Panc1 (cell line): Measurements from ENCODE around the gene RIPK3. TPM values are rescaled to one million over a fixed set of nuclear protein-coding genes. Genes with fewer than 3 reads are reported as not detected.
"Not testable (repeated sequence)": the region's sequence is repeated elsewhere in the genome, so short reads cannot be mapped to it uniquely, and the experiment has no call there.

Source experiments
- ATAC-seq: fragments of 200-7000 bp; cut with Tn5 transposase; 2 replicates; pipeline ENCODE4 v1.9.1; 2020; ENCODE audit warnings: mild to moderate bottlenecking, moderate library complexity
- BruUV-seq: library from RNA; stranded (reverse); fragments of 400-500 nt; replicated peaks from 2 replicates; lab custom pipeline; 2021; lab: Mats Ljungman, UMichigan
- CTCF ChIA-PET: fragments of 300-600 bp; sonication (Branson Sonifier 250); formaldehyde crosslinking; loops from one replicate; lab custom pipeline; 2022; ENCODE audit warnings: antibody characterized with exemption; lab: Charles Lee
- POLR2A ChIA-PET: fragments of 300-600 bp; sonication (Branson Sonifier 250); formaldehyde crosslinking; loops from one replicate; lab custom pipeline; 2022; ENCODE audit warnings: antibody characterized with exemption; lab: Charles Lee
- DNase-seq: peaks from one replicate; pipeline ENCODE4 v3.0.0-alpha.2; 2010; ENCODE audit warnings: low read depth, low spot score
- H3K27ac ChIP-seq: 2 replicates; pipeline ENCODE4 v1.5.1; 2011; ENCODE audit warnings: mild to moderate bottlenecking, low read length, inconsistent platforms
- H3K27me3 ChIP-seq: fragments of 200-500 bp; sonication (Bioruptor generic); 2 replicates; pipeline ENCODE4 v1.6.0; 2014; ENCODE audit warnings: low read length, inconsistent platforms; ENCODE audit not compliant: control insufficient read depth, insufficient read depth
- H3K36me3 ChIP-seq: fragments of 200-500 bp; sonication (Bioruptor generic); 2 replicates; pipeline ENCODE4 v1.5.1; 2014; ENCODE audit warnings: inconsistent platforms, mild to moderate bottlenecking, low read length, moderate library complexity; ENCODE audit not compliant: control insufficient read depth, insufficient read depth
- H3K4me1 ChIP-seq: 2 replicates; pipeline ENCODE4 v1.5.1; 2011; ENCODE audit warnings: inconsistent platforms, mild to moderate bottlenecking, low read length, moderate library complexity; ENCODE audit not compliant: control insufficient read depth, insufficient read depth
- H3K4me3 ChIP-seq, 2 experiments: 2 replicates each; pipeline ENCODE4 v1.5.1; 2011 to 2012; ENCODE audit warnings: low read depth in 2 of 2, low read length in 2 of 2, mild to moderate bottlenecking in 2 of 2, inconsistent platforms in 1 of 2, moderate library complexity in 1 of 2
- H3K9me3 ChIP-seq: fragments of 200-500 bp; sonication (Bioruptor generic); 2 replicates; pipeline ENCODE4 v1.5.1; 2014; ENCODE audit warnings: low read depth, mild to moderate bottlenecking, inconsistent platforms, low read length, moderate library complexity; ENCODE audit not compliant: control insufficient read depth, insufficient read depth
- POLR2AphosphoS5 ChIP-seq: IDR thresholded peaks from 2 replicates; pipeline ENCODE4 v1.6.1; 2012; ENCODE audit warnings: mild to moderate bottlenecking, low read depth, low read length, moderate library complexity
- SIN3A ChIP-seq: IDR thresholded peaks from 2 replicates; pipeline ENCODE4 v1.6.1; 2012; ENCODE audit warnings: low read depth, mild to moderate bottlenecking, low read length, moderate library complexity, borderline replicate concordance; ENCODE audit not compliant: insufficient read depth
- TCF7L2 ChIP-seq: IDR thresholded peaks from 2 replicates; pipeline ENCODE4 v1.6.1; 2011; ENCODE audit warnings: mild to moderate bottlenecking, low read depth, low read length, inconsistent platforms
- in situ Hi-C: cut with HindIII; loops from 2 replicates; pipeline ENCODE4 v1.10.0; 2016; ENCODE audit warnings: low sequenced_read_pairs, low pct_unique_long_range_greater_than_20kb
- intact Hi-C: fragments of 100-400 bp; cut with micrococcal nuclease; formaldehyde crosslinking; loops from one replicate; pipeline ENCODE4 v1.10.0; 2022; ENCODE audit not compliant: unreplicated experiment
- total RNA-seq: library from RNA; stranded (reverse); gene quantifications from one replicate; pipeline ENCODE4 v1.2.1, GENCODE V29; 2021; ENCODE audit not compliant: unreplicated experiment
- TF ChIP-seq, protein P1 (sequence below), 2 experiments: IDR thresholded peaks; 2 replicates each; pipeline ENCODE4 v1.6.1; 2011 to 2012; ENCODE audit warnings: low read depth in 2 of 2, control low read depth in 1 of 2, low read length in 1 of 2, mild to moderate bottlenecking in 1 of 2, moderate library complexity in 1 of 2; ENCODE audit not compliant: insufficient read depth in 1 of 2
- TF ChIP-seq, protein P2 (sequence below): fragments of 450-650 bp; IDR thresholded peaks from 2 replicates; pipeline ENCODE4 v1.5.1; 2017; ENCODE audit warnings: mild to moderate bottlenecking

The RIPK3 gene
- total RNA-seq, 1 experiment from 2014 or later, result not detected

DNA sequence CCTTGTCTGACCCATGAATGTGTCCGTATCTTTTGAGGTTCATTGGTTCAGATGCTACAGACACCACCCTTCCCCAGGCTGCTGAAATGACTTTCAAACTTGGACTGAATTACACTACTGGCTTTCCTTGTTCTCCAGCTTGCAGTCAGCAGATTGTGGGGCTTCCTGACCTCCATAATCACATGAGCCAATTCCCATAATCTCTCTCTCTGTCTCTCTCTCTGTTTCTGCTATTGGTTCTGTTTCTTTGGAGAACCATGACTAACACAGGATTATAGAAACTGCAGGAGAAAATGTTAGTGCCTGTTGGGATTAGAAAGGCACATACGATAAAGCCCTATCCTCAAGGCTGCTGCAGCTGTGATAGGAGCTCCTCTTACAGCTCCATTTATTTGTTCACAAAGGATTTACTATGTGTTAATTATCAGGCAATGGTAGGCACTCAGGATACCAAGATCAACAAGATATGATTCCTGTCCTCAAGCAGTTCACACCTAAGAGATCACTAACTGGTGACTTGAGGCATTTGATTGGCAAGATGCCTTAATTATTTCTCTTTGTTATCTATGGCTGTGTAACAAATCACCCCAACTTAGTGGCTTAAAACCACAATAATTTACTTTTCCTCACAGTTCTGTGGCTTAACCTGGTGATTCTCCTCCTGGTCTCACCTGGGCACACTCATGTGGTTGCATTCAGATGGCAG, 48.8 kb upstream of the RIPK3 start:
- in situ Hi-C loops, result no loop called here
- POLR2A ChIA-PET, result no interaction called here
- H3K4me3 ChIP-seq, result no peak overlapping the region
- no peaks in the 10 kb centered on the region for H3K9me3 ChIP-seq
- peaks cover 2% of the 10 kb centered on the region; the same call in 1 of the 2 replicates for H3K27me3 ChIP-seq
- TF ChIP-seq POLR2AphosphoS5, result no peak
- TF ChIP-seq, protein P1, sequence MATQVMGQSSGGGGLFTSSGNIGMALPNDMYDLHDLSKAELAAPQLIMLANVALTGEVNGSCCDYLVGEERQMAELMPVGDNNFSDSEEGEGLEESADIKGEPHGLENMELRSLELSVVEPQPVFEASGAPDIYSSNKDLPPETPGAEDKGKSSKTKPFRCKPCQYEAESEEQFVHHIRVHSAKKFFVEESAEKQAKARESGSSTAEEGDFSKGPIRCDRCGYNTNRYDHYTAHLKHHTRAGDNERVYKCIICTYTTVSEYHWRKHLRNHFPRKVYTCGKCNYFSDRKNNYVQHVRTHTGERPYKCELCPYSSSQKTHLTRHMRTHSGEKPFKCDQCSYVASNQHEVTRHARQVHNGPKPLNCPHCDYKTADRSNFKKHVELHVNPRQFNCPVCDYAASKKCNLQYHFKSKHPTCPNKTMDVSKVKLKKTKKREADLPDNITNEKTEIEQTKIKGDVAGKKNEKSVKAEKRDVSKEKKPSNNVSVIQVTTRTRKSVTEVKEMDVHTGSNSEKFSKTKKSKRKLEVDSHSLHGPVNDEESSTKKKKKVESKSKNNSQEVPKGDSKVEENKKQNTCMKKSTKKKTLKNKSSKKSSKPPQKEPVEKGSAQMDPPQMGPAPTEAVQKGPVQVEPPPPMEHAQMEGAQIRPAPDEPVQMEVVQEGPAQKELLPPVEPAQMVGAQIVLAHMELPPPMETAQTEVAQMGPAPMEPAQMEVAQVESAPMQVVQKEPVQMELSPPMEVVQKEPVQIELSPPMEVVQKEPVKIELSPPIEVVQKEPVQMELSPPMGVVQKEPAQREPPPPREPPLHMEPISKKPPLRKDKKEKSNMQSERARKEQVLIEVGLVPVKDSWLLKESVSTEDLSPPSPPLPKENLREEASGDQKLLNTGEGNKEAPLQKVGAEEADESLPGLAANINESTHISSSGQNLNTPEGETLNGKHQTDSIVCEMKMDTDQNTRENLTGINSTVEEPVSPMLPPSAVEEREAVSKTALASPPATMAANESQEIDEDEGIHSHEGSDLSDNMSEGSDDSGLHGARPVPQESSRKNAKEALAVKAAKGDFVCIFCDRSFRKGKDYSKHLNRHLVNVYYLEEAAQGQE (IDR thresholded peaks at IDR 0.05; ENCODE audit: insufficient read depth in 1 of 2, low read depth in 2 of 2, low read length in 1 of 2), result no peak
- TF ChIP-seq SIN3A, result no peak
- TF ChIP-seq TCF7L2, result no peak
- H3K36me3 ChIP-seq, result no peaks in the 10 kb centered on the region
- no peak for DNase-seq
- CTCF ChIA-PET, result interaction anchor here (0.5 kb wide), 1 partner anchor 47 kb away, joined by 5 read pairs; no protein-coding TSS in a partner anchor
- H3K27ac ChIP-seq, result no peak overlapping the region
- no peak for ATAC-seq
- no TSS peak for BruUV-seq
- no peaks in the 10 kb centered on the region for H3K4me1 ChIP-seq
- intact Hi-C loops, result no loop called here

DNA sequence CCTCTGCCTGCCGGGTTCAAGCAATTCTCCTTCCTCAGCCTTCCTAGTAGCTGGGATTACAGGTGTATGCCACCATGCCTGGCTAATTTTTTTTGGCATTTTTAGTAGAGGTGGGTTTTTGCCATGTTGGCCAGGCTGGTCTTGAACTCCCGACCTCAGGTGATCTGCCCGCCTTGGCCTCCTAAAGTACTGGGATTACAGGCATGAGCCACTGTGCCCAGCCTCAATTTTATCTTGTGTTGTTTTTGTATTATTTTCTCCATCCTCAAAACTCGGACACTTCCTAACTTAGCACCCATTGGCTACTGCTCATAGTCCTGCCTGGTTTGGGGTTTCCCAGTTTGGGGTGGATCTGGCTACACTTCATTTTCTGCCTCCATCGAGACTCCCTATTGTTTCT, 47.8 kb upstream of the RIPK3 start:
- DNase-seq, H3K4me1 ChIP-seq, H3K4me3 ChIP-seq, H3K27me3 ChIP-seq, in situ Hi-C loops, ATAC-seq, POLR2A ChIA-PET, BruUV-seq, H3K9me3 ChIP-seq, intact Hi-C loops, H3K36me3 ChIP-seq, H3K27ac ChIP-seq: not testable (repeated sequence)
- CTCF ChIA-PET, result interaction anchor here (0.6 kb wide), 1 partner anchor 55 kb away, joined by 3 read pairs; no protein-coding TSS in a partner anchor

DNA sequence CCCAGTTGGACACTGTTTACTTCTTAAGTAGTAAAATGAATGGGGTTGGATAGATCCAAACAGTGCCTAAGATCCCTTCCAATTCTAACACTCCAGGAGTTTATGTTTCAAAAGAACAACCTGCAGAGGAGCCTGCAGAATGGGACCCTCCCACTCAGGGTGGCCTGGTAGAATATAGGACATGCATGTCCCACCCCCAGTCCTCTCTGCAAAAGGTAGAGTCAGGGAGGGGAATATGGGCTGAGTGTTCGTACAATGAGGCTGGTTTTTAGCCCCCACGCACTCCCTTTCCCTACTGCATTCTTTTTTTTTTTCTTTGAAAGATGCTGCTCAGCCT, 47.2 kb upstream of the RIPK3 start:
- no peaks in the 10 kb centered on the region for H3K36me3 ChIP-seq
- DNase-seq, result no peak
- H3K4me1 ChIP-seq, result no peaks in the 10 kb centered on the region
- H3K27me3 ChIP-seq, result no peaks in the 10 kb centered on the region
- TF ChIP-seq, protein P1 (IDR thresholded peaks at IDR 0.05; ENCODE audit: insufficient read depth in 1 of 2, low read depth in 2 of 2, low read length in 1 of 2), result no peak
- TF ChIP-seq POLR2AphosphoS5 (no peak), TCF7L2 (no peak), SIN3A (no peak)
- TF ChIP-seq, protein P2, sequence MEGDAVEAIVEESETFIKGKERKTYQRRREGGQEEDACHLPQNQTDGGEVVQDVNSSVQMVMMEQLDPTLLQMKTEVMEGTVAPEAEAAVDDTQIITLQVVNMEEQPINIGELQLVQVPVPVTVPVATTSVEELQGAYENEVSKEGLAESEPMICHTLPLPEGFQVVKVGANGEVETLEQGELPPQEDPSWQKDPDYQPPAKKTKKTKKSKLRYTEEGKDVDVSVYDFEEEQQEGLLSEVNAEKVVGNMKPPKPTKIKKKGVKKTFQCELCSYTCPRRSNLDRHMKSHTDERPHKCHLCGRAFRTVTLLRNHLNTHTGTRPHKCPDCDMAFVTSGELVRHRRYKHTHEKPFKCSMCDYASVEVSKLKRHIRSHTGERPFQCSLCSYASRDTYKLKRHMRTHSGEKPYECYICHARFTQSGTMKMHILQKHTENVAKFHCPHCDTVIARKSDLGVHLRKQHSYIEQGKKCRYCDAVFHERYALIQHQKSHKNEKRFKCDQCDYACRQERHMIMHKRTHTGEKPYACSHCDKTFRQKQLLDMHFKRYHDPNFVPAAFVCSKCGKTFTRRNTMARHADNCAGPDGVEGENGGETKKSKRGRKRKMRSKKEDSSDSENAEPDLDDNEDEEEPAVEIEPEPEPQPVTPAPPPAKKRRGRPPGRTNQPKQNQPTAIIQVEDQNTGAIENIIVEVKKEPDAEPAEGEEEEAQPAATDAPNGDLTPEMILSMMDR, result no peak
- no peak overlapping the region for H3K27ac ChIP-seq
- no peaks in the 10 kb centered on the region for H3K9me3 ChIP-seq
- intact Hi-C loops (no loop called here), in situ Hi-C loops (no loop called here)
- no TSS peak for BruUV-seq
- CTCF ChIA-PET, result interaction anchor here (0.6 kb wide), 1 partner anchor 55 kb away, joined by 3 read pairs; no protein-coding TSS in a partner anchor
- ATAC-seq, result no peak
- no peak overlapping the region for H3K4me3 ChIP-seq
- POLR2A ChIA-PET, result no interaction called here
